Suprapubic skin (tissue), 4 donors: ENCODE measurements around the gene SNX9.

ENCODE experiments used
- POLR2A ChIP-seq, 2 donors: fragments of 450-650 bp; IDR thresholded peaks; one replicate each; pipeline ENCODE4 v1.6.1; 2017; ENCODE audit warnings: antibody characterized with exemption in 2 of 2, mild to moderate bottlenecking in 2 of 2, moderate library complexity in 2 of 2
- POLR2AphosphoS5 ChIP-seq, 3 donors: sonication (generic); formaldehyde crosslinking; IDR thresholded peaks; one replicate each; pipeline ENCODE4 v1.6.1; 2017; ENCODE audit warnings: antibody characterized with exemption in 3 of 3
- TF ChIP-seq, protein P1 (sequence below), 2 donors: fragments of 200-600 bp in 1 of 2; fragments of 450-650 bp in 1 of 2; sonication (generic) in 1 of 2; IDR thresholded peaks; one replicate each; pipeline ENCODE4 v1.5.1; 2016 to 2019; ENCODE audit warnings: antibody characterized with exemption in 2 of 2, mild to moderate bottlenecking in 1 of 2, moderate library complexity in 1 of 2

DNA sequence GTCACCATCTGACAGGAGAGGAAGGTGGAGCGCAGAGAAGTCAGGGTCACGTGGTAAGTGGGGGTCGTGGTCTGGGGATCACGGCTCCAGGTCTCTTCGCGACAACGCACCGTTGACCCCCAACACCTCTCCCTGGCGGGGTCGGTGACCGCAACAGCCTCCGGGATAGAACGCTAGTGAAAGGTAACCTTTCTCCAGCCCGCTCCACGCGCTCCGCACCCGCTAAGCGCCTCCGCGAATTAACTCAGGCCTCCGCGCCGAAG, 158.0 kb downstream of the SNX9 start:
- TF ChIP-seq, protein P1, sequence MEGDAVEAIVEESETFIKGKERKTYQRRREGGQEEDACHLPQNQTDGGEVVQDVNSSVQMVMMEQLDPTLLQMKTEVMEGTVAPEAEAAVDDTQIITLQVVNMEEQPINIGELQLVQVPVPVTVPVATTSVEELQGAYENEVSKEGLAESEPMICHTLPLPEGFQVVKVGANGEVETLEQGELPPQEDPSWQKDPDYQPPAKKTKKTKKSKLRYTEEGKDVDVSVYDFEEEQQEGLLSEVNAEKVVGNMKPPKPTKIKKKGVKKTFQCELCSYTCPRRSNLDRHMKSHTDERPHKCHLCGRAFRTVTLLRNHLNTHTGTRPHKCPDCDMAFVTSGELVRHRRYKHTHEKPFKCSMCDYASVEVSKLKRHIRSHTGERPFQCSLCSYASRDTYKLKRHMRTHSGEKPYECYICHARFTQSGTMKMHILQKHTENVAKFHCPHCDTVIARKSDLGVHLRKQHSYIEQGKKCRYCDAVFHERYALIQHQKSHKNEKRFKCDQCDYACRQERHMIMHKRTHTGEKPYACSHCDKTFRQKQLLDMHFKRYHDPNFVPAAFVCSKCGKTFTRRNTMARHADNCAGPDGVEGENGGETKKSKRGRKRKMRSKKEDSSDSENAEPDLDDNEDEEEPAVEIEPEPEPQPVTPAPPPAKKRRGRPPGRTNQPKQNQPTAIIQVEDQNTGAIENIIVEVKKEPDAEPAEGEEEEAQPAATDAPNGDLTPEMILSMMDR (IDR thresholded peaks at IDR 0.05) = no peak
- no peak for TF ChIP-seq POLR2A (IDR thresholded peaks at IDR 0.05)
- no peak for TF ChIP-seq POLR2AphosphoS5 (IDR thresholded peaks at IDR 0.05)
